ENCODE results near the gene SLC29A1.

GRCh38 chr6:44266347-44266746, 43.0 kb downstream of the SLC29A1 start:
- TF ChIP-seq MAX (IDR thresholded peaks at IDR 0.05) = no peak
- TF ChIP-seq CTCF (IDR thresholded peaks at IDR 0.05; ENCODE audit: low read depth, low read length, missing input control) = no peak
- TF ChIP-seq ATF3 (IDR thresholded peaks at IDR 0.05) = no peak
- no peak for TF ChIP-seq GABPA (IDR thresholded peaks at IDR 0.05 in 1 of 2, conservative IDR thresholded peaks at IDR 0.05 in 1 of 2)
- TF ChIP-seq TAF1 (conservative IDR thresholded peaks at IDR 0.05) = no peak
- no peak for TF ChIP-seq REST (IDR thresholded peaks at IDR 0.05)
- no peak for TF ChIP-seq JUND (IDR thresholded peaks at IDR 0.05)
- no peak for TF ChIP-seq YY1 (IDR thresholded peaks at IDR 0.05)
- no peak for TF ChIP-seq ZBTB33 (IDR thresholded peaks at IDR 0.05)
- no peak for TF ChIP-seq RXRA (IDR thresholded peaks at IDR 0.05)
- TF ChIP-seq RAD21 (IDR thresholded peaks at IDR 0.05) = no peak
- TF ChIP-seq SP1 (IDR thresholded peaks at IDR 0.05) = no peak
